NAMALWA (cell line): ENCODE data around the gene SERBP1.

Experiments used
- DNase-seq: peaks from one replicate; pipeline ENCODE4 v3.0.0-alpha.2; 2015; ENCODE audit warnings: low spot score

Gene SERBP1

GRCh38 chr1:67361641-67362040, 68.6 kb downstream of the SERBP1 start:
- no peak for DNase-seq

GRCh38 chr1:67359592-67359991, 70.6 kb downstream of the SERBP1 start:
- no peak for DNase-seq
